B cell (primary cell): ENCODE measurements around the gene AGXT2. TPM values are rescaled to one million over a fixed set of nuclear protein-coding genes. Genes with fewer than 3 reads are reported as not detected.

Experiments
- polyA plus RNA-seq: library from polyadenylated mRNA; depleted of rRNA; stranded (reverse); fragments of >200 nt; gene quantifications from 2 replicates; pipeline ENCODE4 v1.2.3, GENCODE V29; 2012
- total RNA-seq, 2 donors: library from RNA; stranded (reverse); fragments of 120-200 nt in 1 of 2; gene quantifications; 1 replicate in 1 of 2; 2 replicates in 1 of 2; pipeline versions ENCODE4 v1.2.3 to v1.2.4, GENCODE V29; 2013 to 2022

The AGXT2 gene
- total and polyA plus RNA-seq, 2 donors (not counting 1 experiment from before 2014, with no cell fraction given) = not detected

Other genes with a start within 250 kb of the AGXT2 start
- 0.15 and 1.4 TPM in 2 replicates for gene TTC23L, start 208.8 kb downstream of the AGXT2 start, total RNA-seq
- 0.03 and 0.04 TPM in 2 replicates for gene TTC23L, start 208.8 kb downstream of the AGXT2 start, polyA plus RNA-seq
- 25.9 and 26.1 TPM in 2 replicates for gene RAD1, start 132.4 kb downstream of the AGXT2 start, total RNA-seq
- gene RAD1, start 132.4 kb downstream of the AGXT2 start, polyA plus RNA-seq = 7.8 and 12.2 TPM in 2 replicates
- 26.4 and 29.3 TPM in 2 replicates for gene BRIX1, start 132.2 kb downstream of the AGXT2 start, total RNA-seq
- gene BRIX1, start 132.2 kb downstream of the AGXT2 start, polyA plus RNA-seq = 6.9 and 9.7 TPM in 2 replicates
- 58.3 and 59.3 TPM in 2 replicates for gene DNAJC21, start 118.4 kb downstream of the AGXT2 start, total RNA-seq
- 7.2 and 15.9 TPM in 2 replicates for gene DNAJC21, start 118.4 kb downstream of the AGXT2 start, polyA plus RNA-seq
- gene PRLR, start 182.5 kb upstream of the AGXT2 start, total RNA-seq = 0.39 and 0.51 TPM in 2 replicates
- gene PRLR, start 182.5 kb upstream of the AGXT2 start, polyA plus RNA-seq = not detected in 2 replicates